Stimulated activated CD8-positive, alpha-beta memory T cell treated with anti-CD3 and anti-CD28 coated beads, Interleukin-15, amount 100 ng/mL, for 4 hours (primary cell): ENCODE measurements around the gene MPP4.

Experiments
- DNase-seq, 2 donors: peaks; one replicate each; pipeline ENCODE4 v3.0.0-alpha.2; 2020; ENCODE audit warnings: low read depth in 2 of 2

Gene MPP4

GRCh38 chr2:201622306-201622970 is 76.0 kb downstream of the MPP4 start:
- DNase-seq = no peak

DNA sequence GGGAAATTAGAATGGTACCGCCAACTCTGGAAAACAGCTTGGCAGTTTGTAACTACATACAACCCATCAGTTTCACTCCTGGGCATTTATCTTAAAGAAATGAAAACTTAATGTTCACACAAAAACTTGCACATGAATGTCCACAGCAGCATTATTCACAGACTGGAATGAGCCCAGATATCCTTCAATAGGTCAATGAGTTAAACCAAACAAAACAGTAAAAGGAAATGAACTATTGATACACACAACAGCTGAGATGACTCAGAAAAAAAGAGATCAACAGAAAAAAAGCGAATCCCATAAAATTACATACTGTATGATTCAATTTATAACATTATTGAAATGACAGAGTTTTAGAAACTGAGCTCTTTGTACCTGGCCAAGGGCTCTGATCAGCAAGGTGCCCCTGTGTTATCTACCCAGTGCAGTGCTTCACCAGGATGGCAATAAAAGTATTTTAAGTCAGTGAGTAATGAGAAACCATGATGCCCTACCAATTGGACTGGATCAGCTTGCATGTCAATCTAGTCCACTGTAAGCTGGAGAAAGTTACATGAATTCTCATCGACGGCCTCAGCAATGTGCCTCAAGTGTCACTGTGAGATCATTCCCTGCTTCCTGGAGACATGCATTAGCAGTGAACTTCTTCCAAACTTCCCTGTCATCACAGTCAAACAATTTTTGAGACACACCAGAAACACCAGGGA is 77.0 kb downstream of the MPP4 start:
- DNase-seq = no peak

DNA sequence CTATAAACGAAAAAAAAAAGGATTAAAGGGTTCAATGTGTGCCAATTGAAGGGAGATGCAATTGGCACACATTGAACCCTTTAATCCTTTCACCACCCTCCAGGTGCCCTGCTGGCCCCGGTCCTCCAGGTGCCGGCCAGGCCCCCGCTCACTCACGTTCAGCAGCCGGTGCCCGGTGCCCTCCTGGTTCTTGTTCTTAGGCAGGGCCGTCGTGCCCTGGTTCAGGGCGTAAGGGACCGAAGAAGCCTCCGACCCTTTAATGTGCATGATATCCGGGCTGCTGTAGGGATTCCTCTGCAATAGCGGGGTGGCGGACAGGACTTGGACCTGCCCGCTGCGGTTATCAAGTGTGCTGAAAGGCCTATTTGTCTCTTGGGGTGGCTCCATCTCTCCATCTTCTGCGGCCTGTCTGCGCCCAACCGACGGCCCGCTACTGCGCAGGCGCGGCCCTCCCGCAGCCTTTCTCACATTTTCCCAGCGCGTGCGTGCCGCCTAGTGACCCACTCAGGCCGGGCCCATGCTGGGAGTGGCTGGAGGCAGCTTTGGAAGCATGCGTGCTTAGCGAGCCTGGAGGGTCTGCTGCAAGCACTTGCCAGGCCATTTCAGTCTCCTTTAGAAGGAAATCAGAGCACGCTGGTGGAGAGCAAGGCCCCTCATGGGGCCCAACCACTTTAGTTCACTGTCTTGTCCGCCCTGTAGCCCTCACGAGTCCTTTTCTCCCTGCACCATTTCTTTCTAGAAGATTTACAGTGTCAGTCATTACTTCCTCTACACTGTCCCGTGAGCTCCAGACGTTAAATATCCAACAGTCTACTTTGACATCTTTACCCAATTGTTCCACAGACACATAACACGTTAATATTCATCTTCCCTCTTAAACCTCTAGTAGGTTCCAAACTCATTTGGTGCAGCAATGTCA is 79.4 kb downstream of the MPP4 start:
- no peak for DNase-seq

DNA sequence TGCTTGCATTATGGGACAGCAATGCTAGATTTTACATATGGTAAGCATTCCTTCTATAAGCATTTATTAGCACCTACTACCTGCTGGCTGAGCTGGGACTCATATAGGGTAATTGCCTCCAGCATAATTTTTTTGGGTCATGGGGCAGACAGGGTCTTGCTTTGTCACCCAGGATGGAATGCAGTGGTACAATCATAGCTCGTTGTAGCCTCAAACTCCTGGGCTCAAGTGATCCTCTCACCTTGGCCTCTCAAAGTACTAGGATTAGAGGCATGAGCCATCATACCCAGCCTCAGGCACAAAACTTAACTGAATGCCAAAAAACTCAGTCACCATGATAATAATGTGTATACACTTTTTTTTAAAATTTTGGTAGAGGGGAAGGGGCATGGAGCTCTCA is 90.4 kb downstream of the MPP4 start:
- DNase-seq = no peak

DNA sequence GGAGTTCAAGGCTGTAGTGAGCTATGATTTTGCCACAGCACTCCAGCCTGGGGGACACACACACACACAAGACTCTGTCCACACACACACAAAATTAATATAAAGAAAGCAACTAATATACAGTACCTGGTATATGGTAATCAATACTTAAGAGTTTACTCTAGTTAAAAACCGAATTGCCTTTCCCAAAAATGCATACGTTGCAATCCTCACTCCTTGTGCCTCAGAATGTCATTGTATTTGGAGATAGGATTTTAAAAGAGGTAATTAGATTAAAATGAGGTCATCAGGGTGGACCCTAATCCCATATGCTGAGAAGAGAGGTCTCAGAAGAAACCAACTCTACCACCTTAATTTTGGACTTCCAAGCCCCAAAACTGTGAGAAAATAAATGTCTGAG is 90.9 kb downstream of the MPP4 start:
- DNase-seq = no peak

GRCh38 chr2:201600906-201601305 is 97.5 kb downstream of the MPP4 start:
- DNase-seq = no peak

DNA sequence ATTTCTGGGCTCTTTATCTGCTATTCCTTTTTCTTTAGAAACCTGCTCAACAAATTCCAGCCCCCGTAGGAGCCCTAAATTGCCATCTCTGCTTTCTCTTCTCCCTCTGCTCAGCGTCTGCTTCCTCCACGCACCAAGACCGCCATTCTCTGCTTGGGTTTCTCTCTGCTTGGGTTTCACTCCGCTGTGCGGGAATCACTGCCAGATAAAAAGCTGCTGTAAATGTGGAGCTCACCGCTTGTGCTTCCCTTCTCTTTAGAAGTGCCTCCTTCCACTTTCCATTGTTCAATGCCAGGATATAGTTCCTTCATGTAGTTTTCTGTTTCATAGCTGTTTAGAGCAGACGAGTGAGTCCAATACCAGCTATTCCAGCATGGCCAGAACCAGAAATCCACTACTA is 101.0 kb downstream of the MPP4 start:
- DNase-seq = no peak
